Amygdala (tissue), 56 donors: Measurements from ENCODE around the gene OR13A1.
"Not testable (repeated sequence)": the region's sequence is repeated elsewhere in the genome, so short reads cannot be mapped to it uniquely, and the experiment has no call there.

Experiments used
- DNase-seq, 56 donors: peaks; one replicate each; lab custom pipeline; 2025; lab: John Stamatoyannopoulos, UW

OR13A1 gene

DNA sequence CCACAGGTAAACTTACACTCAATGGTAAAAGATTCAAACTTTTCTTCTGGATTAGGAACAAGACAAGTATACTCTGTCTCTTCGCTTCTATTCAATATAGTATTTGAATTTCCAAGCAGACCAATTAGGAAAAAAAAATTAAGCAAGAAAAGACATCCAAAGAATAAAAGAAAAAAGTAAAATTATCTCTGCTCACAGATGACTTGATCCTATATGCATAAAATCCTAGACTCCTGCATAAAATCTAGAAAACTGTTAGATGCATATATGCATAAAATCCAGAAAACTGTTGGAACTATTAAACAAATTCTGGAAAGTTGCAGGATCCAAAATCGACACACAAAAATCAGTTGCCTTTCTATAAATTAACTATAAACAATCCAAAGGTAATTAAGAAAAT, at the start of gene OR13A1:
TSS of gene OR13A1 (minus strand) at position 101 of the 400 bp plus-strand sequence. CDS start 11,186 bp downstream, outside the sequence.
- DNase-seq = no peak

- not testable (repeated sequence) for DNase-seq
Observed at GRCh38 chr10:45361983-45362799, 46.8 kb upstream of the OR13A1 start.

DNA sequence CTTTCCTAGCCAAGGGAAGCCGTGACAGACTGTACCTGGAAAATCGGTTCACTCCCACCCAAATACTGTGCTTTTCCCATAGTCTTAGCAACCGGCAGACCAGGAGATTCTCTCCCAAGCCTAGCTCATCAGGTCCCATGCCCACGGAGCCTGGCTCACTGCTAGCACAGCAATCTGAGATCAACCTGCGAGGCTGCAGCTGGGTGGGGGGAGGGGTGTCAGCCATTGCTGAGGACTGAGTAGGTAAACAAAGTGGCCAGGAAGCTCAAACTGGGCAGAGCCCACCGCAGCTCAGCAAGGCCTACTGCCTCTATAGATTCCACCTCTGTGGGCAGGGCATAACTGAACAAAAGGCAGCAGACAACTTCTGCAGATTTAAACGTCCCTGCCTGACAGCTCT, 43.6 kb upstream of the OR13A1 start:
- not testable (repeated sequence) for DNase-seq

DNA sequence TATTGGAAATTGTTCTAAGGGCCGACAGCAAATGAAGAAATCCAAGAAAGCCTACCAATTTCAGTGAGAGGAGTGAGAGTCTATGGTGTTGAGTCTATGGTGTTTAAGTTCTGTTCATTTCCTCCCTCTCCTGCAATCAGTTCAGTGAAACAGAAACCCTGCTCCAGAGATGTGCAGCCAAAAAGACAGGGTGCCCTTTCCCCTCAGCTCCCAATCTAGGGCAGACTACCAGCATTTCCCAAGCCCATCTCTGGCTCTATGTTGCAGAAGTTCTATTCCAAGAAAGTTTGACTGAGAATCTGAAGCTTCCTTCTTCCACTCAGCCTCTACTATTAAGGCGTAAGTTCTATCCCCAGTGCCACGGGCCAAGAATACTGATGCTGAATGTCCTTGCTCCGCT, 40.1 kb upstream of the OR13A1 start:
- DNase-seq = no peak

GRCh38 chr10:45354261-45354660, 38.9 kb upstream of the OR13A1 start:
- peak in 6 of 56 donors; percentile 9 to 60 (median 22) for DNase-seq

- no peak for DNase-seq
Observed at GRCh38 chr10:45353186-45353585, 37.8 kb upstream of the OR13A1 start.

DNA sequence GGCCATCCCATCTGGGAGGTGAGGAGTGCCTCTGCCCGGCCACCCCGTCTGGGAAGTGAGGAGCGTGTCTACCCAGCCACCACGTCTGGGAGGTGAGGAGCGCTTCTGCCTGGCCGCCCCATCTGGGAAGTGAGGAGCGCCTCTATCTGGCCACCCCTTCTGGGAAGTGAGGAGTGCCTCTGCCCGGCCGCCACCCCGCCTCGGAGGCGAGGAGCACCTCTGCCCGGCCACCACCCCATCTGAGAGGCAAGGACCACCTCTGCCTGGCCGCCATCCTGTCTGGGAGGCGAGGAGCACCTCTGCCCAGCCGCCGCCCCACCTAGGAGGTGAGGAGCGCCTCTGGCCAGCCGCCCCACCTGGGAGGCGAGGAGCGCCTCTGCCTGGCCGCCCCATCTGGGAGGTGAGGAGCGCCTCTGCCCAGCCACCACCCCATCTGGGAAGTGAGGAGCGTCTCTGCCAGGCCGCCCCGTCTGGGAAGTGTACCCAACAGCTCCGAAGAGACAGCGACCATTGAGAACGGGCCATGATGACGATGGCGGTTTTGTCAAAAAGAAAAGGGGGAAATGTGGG, 32.9 kb upstream of the OR13A1 start:
- DNase-seq = not testable (repeated sequence)

DNA sequence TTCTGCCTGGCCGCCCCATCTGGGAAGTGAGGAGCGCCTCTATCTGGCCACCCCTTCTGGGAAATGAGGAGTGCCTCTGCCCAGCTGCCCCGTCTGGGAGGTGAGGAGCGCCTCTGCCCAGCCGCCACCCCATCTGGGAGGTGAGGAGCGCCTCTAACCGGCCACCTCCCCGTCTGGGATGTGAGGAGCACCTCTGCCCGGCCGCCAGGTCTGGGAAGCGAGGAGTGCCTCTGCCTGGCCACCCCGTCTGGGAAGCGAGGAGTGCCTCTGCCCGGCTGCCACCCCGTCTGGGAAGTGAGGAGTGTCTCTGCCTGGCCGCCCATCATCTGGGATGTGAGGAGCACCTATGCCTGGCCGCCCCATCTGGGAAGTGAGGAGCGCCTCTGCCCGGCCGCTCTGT, 32.1 kb upstream of the OR13A1 start:
- DNase-seq = not testable (repeated sequence)

GRCh38 chr10:45346652-45347335, 31.4 kb upstream of the OR13A1 start:
- not testable (repeated sequence) for DNase-seq

- not testable (repeated sequence) for DNase-seq
Observed at GRCh38 chr10:45340420-45340819, 25.0 kb upstream of the OR13A1 start.

DNA sequence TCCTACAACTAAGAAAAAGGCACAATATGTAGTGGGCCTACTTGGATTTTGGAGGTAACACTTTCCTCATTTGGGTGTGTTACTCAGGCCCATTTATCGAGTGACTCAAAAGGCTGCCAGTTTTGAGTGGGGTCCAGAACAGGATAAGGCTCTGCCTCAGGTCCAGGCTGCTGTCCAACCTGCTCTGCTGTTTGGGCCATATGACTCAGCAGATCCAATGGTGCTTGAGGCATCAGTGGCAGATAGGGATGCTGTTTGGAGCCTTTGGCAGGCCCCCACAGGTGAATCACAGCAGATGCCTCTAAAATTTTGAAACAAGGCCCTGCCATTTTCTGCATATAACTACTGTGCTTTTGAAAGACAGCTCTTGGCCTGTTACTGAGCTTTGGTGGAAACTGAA, 24.5 kb upstream of the OR13A1 start:
- no peak for DNase-seq

GRCh38 chr10:45331824-45332223, 16.4 kb upstream of the OR13A1 start:
- not testable (repeated sequence) for DNase-seq

- DNase-seq = not testable (repeated sequence)
Observed at GRCh38 chr10:45326864-45327263, 11.5 kb upstream of the OR13A1 start.

DNA sequence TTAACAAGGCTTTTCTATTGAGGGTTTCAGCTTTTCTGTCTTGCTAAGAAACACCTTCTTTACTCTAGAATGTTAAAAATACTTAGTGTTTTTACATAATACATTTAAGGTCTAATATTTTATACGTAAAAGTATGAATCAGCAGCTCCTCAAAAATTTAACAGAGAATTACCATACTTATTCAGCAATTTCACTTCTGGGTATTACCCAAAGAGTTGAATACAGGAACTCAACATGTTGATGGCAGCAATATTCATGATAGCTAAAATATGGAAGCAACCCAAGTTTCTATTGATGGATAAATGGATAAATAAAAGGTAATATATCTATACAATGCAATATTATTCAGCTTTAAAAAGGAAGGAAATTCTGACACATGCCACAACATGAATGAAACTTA, 9.7 kb upstream of the OR13A1 start:
- DNase-seq = no peak

DNA sequence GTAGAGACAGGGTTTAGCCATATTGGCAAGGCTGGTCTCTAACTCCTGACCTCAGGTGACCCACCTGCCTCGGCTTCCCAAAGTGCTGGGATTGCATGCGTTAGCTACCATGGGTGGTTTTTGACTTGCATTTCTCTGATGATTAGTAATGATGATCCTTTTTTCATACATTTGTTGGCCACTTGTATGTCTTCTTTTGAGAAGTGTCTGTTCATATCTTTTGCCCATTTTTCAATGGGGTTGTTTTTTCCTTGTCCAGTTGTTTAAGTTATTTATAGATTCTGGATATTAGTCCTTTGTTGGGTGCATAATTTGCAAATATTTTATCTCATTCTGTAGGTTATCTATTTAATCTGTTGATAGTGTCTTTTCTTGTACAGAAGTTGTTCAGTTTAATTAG, 4.3 kb upstream of the OR13A1 start:
- no peak for DNase-seq

DNA sequence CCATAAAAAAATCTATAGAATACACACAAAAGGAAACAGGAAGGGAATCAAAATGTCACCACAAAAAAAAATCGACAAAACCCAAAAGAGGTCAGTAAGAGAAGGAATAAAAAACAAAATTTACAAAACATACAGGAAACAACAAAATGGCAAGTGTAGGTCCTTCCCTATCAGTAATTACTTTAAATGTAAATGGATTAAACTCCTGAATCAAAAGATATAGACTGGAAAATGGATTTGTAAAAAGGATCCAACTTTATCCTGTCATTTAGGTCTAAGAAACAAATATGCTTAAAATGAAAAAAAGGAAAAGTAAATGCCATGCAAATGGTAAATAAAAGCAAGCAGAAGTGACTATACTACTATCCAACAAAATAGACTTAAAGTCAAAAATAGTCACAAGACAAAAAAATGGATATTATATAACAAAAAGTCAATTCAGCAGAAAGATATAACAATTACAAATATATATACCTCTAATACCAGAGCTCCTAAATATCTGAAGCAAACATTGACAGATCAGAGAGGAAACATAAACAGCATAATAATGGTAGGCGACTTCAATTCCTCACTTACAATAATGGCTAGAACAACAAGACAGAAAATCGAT, 2.0 kb downstream of the OR13A1 start:
- DNase-seq = no peak

GRCh38 chr10:45308707-45309106, 6.7 kb downstream of the OR13A1 start:
- no peak for DNase-seq

DNA sequence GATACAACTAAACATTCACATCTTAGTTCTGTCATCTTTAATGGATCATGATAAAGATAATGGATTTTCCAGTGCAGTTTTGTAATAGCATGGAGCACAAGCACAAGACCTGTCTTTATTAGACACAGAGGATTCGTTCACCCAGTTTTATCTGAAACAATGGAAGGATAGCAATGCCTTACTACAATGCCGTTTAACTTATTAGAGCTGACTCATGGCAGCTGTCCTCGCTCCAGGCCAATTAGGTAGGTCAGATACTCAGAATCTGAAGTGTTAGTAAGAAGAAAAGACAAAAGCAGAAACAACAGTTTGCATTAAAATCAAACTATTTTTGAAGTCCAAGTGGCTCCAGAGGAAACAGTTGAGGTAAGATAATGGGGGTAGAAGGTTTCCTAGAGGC, 12.8 kb downstream of the OR13A1 start:
- no peak for DNase-seq

DNA sequence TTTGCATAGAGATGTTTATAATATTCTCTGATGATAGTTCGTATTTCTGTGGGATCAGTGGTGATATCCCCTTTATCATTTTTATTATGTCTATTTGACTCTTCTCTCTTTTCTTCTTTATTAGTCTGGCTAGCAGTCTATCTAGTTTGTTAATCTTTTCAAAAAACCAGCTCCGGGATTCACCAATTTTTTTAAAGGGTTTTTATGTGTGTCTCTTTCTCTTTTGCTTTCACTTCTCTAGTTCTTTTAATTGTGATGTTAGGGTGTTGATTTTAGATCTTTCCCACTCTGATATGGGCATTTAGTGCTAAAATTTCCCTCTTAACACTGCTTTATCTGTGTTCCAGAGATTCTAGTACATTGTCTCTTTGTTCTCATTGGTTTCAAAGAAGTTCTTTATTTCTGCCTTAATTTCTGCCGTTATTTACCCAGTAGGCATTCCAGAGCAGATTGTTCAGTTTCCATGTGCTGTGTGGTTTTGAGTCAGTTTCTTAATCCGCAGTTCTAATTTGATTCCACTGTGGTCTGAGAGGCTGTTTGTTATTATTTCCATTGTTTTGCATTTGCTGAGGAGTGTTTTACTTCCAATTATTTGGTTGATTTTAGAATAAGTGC, 17.0 kb downstream of the OR13A1 start:
- not testable (repeated sequence) for DNase-seq

DNA sequence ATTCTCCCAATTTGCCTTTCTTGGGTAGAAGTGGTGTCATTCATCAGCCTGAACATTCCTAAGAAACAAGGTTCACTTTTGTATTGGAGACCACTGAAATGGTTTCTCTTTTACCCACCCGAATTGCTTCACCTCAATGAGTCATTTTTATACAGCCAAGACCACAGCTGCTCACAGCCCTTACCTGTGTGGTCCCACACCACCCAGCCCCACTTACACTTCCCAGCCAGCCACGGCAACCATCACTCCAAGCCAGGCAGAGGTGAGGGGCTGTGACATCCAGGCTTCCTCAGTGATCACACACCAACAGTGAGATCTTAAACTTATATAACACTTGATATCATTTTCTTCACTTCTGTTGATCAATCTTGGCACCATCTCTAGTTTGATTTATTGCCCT, 20.7 kb downstream of the OR13A1 start:
- DNase-seq = no peak

GRCh38 chr10:45286980-45287379, 28.4 kb downstream of the OR13A1 start:
- no peak for DNase-seq
